ENCODE measurements around the gene NLGN2.

DNA sequence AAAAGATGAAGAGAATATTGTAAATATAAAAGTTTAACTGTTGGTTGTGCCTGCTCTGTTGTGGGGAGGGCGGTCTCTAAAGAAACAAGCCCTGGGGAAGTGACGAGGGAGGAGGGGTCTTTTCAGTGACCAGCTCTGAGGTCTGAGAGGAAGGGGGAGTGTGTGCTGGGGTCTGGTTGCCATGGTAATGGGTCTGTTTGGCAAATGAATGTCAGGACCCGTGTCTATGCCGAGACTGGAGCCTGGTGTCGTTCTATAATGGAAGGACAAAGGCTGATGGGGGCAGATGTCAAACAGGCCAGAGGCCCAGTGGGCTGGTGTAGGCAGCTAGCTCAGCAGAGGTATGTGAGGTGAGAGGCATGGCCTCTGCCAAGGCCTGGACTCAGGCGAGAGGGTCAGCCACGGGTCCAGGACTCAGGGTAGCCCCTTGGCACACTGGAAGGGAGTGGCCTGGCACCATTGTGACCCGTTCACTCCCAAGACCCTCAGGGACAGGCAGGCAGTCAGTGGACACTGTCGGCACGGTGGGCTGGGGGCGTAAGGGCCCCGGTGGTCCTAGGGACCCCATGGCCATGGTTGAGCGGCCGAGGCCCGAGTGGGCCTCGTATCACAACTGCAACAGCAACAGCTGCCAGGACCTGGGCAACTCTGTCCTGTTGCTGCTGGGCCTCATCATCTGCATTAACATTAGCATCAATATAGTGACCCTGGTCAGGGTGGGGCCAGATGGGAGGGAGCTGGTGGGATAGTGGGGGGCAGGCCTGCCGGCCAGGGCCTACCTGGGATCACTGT is 12.4 kb downstream of the NLGN2 start, which contains the start of gene SPEM1:
- TF ChIP-seq, protein P1, sequence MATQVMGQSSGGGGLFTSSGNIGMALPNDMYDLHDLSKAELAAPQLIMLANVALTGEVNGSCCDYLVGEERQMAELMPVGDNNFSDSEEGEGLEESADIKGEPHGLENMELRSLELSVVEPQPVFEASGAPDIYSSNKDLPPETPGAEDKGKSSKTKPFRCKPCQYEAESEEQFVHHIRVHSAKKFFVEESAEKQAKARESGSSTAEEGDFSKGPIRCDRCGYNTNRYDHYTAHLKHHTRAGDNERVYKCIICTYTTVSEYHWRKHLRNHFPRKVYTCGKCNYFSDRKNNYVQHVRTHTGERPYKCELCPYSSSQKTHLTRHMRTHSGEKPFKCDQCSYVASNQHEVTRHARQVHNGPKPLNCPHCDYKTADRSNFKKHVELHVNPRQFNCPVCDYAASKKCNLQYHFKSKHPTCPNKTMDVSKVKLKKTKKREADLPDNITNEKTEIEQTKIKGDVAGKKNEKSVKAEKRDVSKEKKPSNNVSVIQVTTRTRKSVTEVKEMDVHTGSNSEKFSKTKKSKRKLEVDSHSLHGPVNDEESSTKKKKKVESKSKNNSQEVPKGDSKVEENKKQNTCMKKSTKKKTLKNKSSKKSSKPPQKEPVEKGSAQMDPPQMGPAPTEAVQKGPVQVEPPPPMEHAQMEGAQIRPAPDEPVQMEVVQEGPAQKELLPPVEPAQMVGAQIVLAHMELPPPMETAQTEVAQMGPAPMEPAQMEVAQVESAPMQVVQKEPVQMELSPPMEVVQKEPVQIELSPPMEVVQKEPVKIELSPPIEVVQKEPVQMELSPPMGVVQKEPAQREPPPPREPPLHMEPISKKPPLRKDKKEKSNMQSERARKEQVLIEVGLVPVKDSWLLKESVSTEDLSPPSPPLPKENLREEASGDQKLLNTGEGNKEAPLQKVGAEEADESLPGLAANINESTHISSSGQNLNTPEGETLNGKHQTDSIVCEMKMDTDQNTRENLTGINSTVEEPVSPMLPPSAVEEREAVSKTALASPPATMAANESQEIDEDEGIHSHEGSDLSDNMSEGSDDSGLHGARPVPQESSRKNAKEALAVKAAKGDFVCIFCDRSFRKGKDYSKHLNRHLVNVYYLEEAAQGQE (IDR thresholded peaks at IDR 0.05; ENCODE audit: unreplicated experiment) = no peak
- no peak for TF ChIP-seq EZH2phosphoT487 (IDR thresholded peaks at IDR 0.05; ENCODE audit: unreplicated experiment)
- TF ChIP-seq, protein P2, sequence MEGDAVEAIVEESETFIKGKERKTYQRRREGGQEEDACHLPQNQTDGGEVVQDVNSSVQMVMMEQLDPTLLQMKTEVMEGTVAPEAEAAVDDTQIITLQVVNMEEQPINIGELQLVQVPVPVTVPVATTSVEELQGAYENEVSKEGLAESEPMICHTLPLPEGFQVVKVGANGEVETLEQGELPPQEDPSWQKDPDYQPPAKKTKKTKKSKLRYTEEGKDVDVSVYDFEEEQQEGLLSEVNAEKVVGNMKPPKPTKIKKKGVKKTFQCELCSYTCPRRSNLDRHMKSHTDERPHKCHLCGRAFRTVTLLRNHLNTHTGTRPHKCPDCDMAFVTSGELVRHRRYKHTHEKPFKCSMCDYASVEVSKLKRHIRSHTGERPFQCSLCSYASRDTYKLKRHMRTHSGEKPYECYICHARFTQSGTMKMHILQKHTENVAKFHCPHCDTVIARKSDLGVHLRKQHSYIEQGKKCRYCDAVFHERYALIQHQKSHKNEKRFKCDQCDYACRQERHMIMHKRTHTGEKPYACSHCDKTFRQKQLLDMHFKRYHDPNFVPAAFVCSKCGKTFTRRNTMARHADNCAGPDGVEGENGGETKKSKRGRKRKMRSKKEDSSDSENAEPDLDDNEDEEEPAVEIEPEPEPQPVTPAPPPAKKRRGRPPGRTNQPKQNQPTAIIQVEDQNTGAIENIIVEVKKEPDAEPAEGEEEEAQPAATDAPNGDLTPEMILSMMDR (conservative IDR thresholded peaks at IDR 0.05; ENCODE audit: low read depth in 2 of 2) = no peak
- no peak for TF ChIP-seq POLR2AphosphoS5 (IDR thresholded peaks at IDR 0.05; ENCODE audit: low read depth)
- TF ChIP-seq EZH2 (IDR thresholded peaks at IDR 0.05; ENCODE audit: low read depth, unreplicated experiment) = no peak

Data from GM23338 (cell line).